Neural progenitor cell (in vitro differentiated cells): Measurements from ENCODE around the gene KATNAL1. TPM values are rescaled to one million over a fixed set of nuclear protein-coding genes. Genes with fewer than 3 reads are reported as not detected.

Source experiments
- DNase-seq: peaks from one replicate; pipeline ENCODE4 v3.0.0-alpha.2; 2016; ENCODE audit warnings: low spot score
- H2AFZ ChIP-seq: fragments of 200-600 bp; sonication (generic); replicated peaks from 2 replicates; pipeline ENCODE4 v1.6.1; 2016; ENCODE audit warnings: antibody characterized with exemption
- H3F3A ChIP-seq: fragments of 200-600 bp; sonication (generic); 2 replicates; pipeline ENCODE4 v1.6.1; 2016; ENCODE audit warnings: antibody characterized with exemption, low read depth
- H3K27ac ChIP-seq: fragments of 200-600 bp; sonication (generic); 2 replicates; pipeline ENCODE4 v1.5.1; 2016; ENCODE audit warnings: mild to moderate bottlenecking
- H3K27me3 ChIP-seq: fragments of 200-600 bp; sonication (generic); 2 replicates; pipeline ENCODE4 v1.6.1; 2016; ENCODE audit warnings: mild to moderate bottlenecking, moderate library complexity
- H3K36me3 ChIP-seq: fragments of 200-600 bp; sonication (generic); 2 replicates; pipeline ENCODE4 v1.5.1; 2016
- H3K4me1 ChIP-seq: fragments of 200-600 bp; sonication (generic); 2 replicates; pipeline ENCODE4 v1.6.1; 2016; ENCODE audit warnings: mixed run types
- H3K4me2 ChIP-seq: fragments of 200-600 bp; sonication (generic); 2 replicates; pipeline ENCODE4 v1.6.1; 2016
- H3K4me3 ChIP-seq: fragments of 200-600 bp; sonication (generic); 2 replicates; pipeline ENCODE4 v1.5.1; 2016
- H3K79me2 ChIP-seq: fragments of 200-600 bp; sonication (generic); 2 replicates; pipeline ENCODE4 v1.6.1; 2016; ENCODE audit warnings: low read depth
- H3K9ac ChIP-seq: fragments of 200-600 bp; sonication (generic); 2 replicates; pipeline ENCODE4 v1.6.1; 2016
- H3K9me3 ChIP-seq: fragments of 200-600 bp; sonication (generic); 2 replicates; pipeline ENCODE4 v1.5.1; 2016; ENCODE audit warnings: low read depth
- H4K20me1 ChIP-seq: fragments of 200-600 bp; sonication (generic); 2 replicates; pipeline ENCODE4 v1.6.1; 2016; ENCODE audit warnings: low read depth
- H3K27ac Mint-ChIP-seq: 3 replicates; pipeline ENCODE4 v1.8.0; 2021; ENCODE audit warnings: mixed read lengths
- H3K27me3 Mint-ChIP-seq: 2 replicates; pipeline ENCODE4 v1.8.0; 2022; ENCODE audit warnings: low read depth, mild to moderate bottlenecking, inconsistent platforms, moderate library complexity, mixed read lengths; ENCODE audit not compliant: insufficient read depth
- H3K36me3 Mint-ChIP-seq: 3 replicates; pipeline ENCODE4 v1.8.0; 2021; ENCODE audit warnings: mixed read lengths
- H3K4me1 Mint-ChIP-seq: 3 replicates; pipeline ENCODE4 v1.8.0; 2021; ENCODE audit warnings: mixed read lengths
- H3K4me3 Mint-ChIP-seq: 3 replicates; pipeline ENCODE4 v1.8.0; 2021; ENCODE audit warnings: mild to moderate bottlenecking, moderate library complexity, mixed read lengths
- H3K9me3 Mint-ChIP-seq: 3 replicates; pipeline ENCODE4 v1.8.0; 2020; ENCODE audit warnings: mixed read lengths
- CTCF ChIP-seq: fragments of 200-600 bp; sonication (generic); IDR thresholded peaks from 2 replicates; pipeline ENCODE4 v1.5.1; 2017; ENCODE audit warnings: antibody characterized with exemption, mild to moderate bottlenecking
- EZH2 ChIP-seq: fragments of 200-600 bp; sonication (generic); IDR thresholded peaks from 2 replicates; pipeline ENCODE4 v1.6.1; 2017; ENCODE audit warnings: antibody characterized with exemption, mild to moderate bottlenecking, moderate library complexity
- EZH2phosphoT487 ChIP-seq: fragments of 200-600 bp; sonication (generic); IDR thresholded peaks from 2 replicates; pipeline ENCODE4 v1.6.1; 2017; ENCODE audit warnings: antibody characterized with exemption
- total RNA-seq: library from RNA; depleted of rRNA; stranded (reverse); fragments of >200 nt; gene quantifications from 2 replicates; pipeline ENCODE4 v1.2.3, GENCODE V29; 2015; ENCODE audit warnings: low replicate concordance

The KATNAL1 gene
- total RNA-seq, 1 donor from 2014 or later, result 33.6 TPM

GRCh38 chr13:30331331-30331771 is 24.0 kb upstream of the KATNAL1 start:
- no peak overlapping the region for H3K27ac Mint-ChIP-seq
- no peaks in the 10 kb centered on the region for H3K9me3 ChIP-seq
- no peak overlapping the region for H3K4me2 ChIP-seq
- no peaks in the 10 kb centered on the region for H3K4me1 ChIP-seq
- DNase-seq, result no peak
- H3K79me2 ChIP-seq, result no peaks in the 10 kb centered on the region
- H4K20me1 ChIP-seq, result no peaks in the 10 kb centered on the region
- no peak overlapping the region for H3K9ac ChIP-seq
- H3F3A ChIP-seq, result no peaks in the 10 kb centered on the region
- TF ChIP-seq EZH2, result no peak
- no peak for TF ChIP-seq CTCF
- no peak for TF ChIP-seq EZH2phosphoT487
- H3K9me3 Mint-ChIP-seq, result peaks cover 4% of the 10 kb centered on the region
- H3K36me3 Mint-ChIP-seq, result no peaks in the 10 kb centered on the region
- H3K27ac ChIP-seq, result no peak overlapping the region
- H2AFZ ChIP-seq, result no peak overlapping the region
- H3K36me3 ChIP-seq, result no peaks in the 10 kb centered on the region
- no peak overlapping the region for H3K4me3 ChIP-seq
- H3K27me3 ChIP-seq, result no peaks in the 10 kb centered on the region
- H3K27me3 Mint-ChIP-seq, result peaks cover 5% of the 10 kb centered on the region
- H3K4me1 Mint-ChIP-seq, result no peaks in the 10 kb centered on the region
- H3K4me3 Mint-ChIP-seq, result no peak overlapping the region

- TF ChIP-seq EZH2phosphoT487 (no peak), CTCF (no peak), EZH2 (no peak)
- H3K4me2 ChIP-seq, result no peak overlapping the region
- no peaks in the 10 kb centered on the region for H3K4me1 ChIP-seq
- H3K4me3 Mint-ChIP-seq, result no peak overlapping the region
- peaks cover 5% of the 10 kb centered on the region for H3K27me3 Mint-ChIP-seq
- no peak overlapping the region for H3K27ac Mint-ChIP-seq
- H3K36me3 ChIP-seq, result no peaks in the 10 kb centered on the region
- no peak overlapping the region for H3K27ac ChIP-seq
- no peak overlapping the region for H3K9ac ChIP-seq
- DNase-seq, result no peak
- peaks cover 4% of the 10 kb centered on the region for H3K9me3 Mint-ChIP-seq
- H2AFZ ChIP-seq, result no peak overlapping the region
- no peak overlapping the region for H3K4me3 ChIP-seq
- no peaks in the 10 kb centered on the region for H3K4me1 Mint-ChIP-seq
- H3K27me3 ChIP-seq, result no peaks in the 10 kb centered on the region
- no peaks in the 10 kb centered on the region for H3F3A ChIP-seq
- H4K20me1 ChIP-seq, result no peaks in the 10 kb centered on the region
- H3K79me2 ChIP-seq, result no peaks in the 10 kb centered on the region
- H3K36me3 Mint-ChIP-seq, result no peaks in the 10 kb centered on the region
- H3K9me3 ChIP-seq, result no peaks in the 10 kb centered on the region
These were observed 21.7 kb upstream of the KATNAL1 start for GRCh38 chr13:30329009-30329585.

GRCh38 chr13:30325668-30326067 is 18.3 kb upstream of the KATNAL1 start:
- no peak overlapping the region for H3K9ac ChIP-seq
- H3K36me3 ChIP-seq, result no peaks in the 10 kb centered on the region
- no peaks in the 10 kb centered on the region for H3K79me2 ChIP-seq
- Mint-ChIP-seq H3K27ac (no peak overlapping the region), H3K36me3 (peaks cover 4% of the 10 kb centered on the region), H3K9me3 (peaks cover 2% of the 10 kb centered on the region), H3K4me1 (no peaks in the 10 kb centered on the region), H3K27me3 (peaks cover under 1% of the 10 kb centered on the region), H3K4me3 (no peak overlapping the region)
- TF ChIP-seq EZH2, result no peak
- TF ChIP-seq CTCF, result no peak
- TF ChIP-seq EZH2phosphoT487, result no peak
- no peak overlapping the region for H2AFZ ChIP-seq
- H3K27me3 ChIP-seq, result no peaks in the 10 kb centered on the region
- no peaks in the 10 kb centered on the region for H3K4me1 ChIP-seq
- H3K9me3 ChIP-seq, result no peaks in the 10 kb centered on the region
- H4K20me1 ChIP-seq, result no peaks in the 10 kb centered on the region
- H3K4me2 ChIP-seq, result no peak overlapping the region
- DNase-seq, result no peak
- no peak overlapping the region for H3K27ac ChIP-seq
- H3F3A ChIP-seq, result no peaks in the 10 kb centered on the region
- no peak overlapping the region for H3K4me3 ChIP-seq
